GM12873 (cell line): Measurements from ENCODE around the gene ISG20L2.

Source experiments
- TF ChIP-seq, protein P1 (sequence below): IDR thresholded peaks from 2 replicates; pipeline ENCODE4 v1.5.1; 2012; ENCODE audit warnings: low read depth, mild to moderate bottlenecking, moderate library complexity, low read length, control low read depth; ENCODE audit not compliant: insufficient read depth; ENCODE audit errors: missing control alignments

ISG20L2 gene

DNA sequence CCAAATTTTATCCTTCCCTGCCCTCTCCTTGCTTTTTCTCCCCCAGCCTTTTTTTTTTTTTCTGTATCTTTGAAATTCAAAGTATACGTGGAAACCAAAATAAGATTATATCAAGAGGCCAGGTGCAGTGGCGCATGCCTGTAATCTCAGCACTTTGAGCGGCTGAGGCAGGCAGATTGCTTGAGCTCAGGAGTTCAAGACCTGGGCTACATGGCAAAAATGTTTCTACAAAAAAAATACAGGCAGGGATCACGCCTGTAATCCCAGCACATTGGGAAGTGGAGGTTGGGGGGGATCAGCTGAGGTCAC is 32.2 kb upstream of the ISG20L2 start:
- TF ChIP-seq, protein P1, sequence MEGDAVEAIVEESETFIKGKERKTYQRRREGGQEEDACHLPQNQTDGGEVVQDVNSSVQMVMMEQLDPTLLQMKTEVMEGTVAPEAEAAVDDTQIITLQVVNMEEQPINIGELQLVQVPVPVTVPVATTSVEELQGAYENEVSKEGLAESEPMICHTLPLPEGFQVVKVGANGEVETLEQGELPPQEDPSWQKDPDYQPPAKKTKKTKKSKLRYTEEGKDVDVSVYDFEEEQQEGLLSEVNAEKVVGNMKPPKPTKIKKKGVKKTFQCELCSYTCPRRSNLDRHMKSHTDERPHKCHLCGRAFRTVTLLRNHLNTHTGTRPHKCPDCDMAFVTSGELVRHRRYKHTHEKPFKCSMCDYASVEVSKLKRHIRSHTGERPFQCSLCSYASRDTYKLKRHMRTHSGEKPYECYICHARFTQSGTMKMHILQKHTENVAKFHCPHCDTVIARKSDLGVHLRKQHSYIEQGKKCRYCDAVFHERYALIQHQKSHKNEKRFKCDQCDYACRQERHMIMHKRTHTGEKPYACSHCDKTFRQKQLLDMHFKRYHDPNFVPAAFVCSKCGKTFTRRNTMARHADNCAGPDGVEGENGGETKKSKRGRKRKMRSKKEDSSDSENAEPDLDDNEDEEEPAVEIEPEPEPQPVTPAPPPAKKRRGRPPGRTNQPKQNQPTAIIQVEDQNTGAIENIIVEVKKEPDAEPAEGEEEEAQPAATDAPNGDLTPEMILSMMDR = no peak

- TF ChIP-seq, protein P1 = no peak
Observed at GRCh38 chr1:156760092-156760795, 31.7 kb upstream of the ISG20L2 start.

DNA sequence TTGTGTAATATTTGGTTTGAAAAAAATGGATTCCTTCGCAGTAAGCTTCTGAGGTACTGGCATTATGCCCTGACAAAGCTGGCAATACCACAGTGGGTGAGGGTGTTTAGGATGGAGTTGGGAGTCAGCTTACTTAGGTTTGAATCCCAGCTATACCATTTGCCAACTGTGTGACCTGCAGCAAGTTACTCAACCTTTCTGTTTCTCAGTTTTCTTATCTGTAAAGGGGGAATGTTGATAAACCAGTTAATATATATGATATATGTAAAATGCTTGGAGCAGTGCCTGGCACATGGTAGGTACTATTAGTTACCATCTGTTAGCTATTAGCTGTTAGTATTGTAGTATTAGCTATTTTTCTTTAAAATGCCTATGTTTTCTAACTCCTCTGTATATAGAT is 27.8 kb upstream of the ISG20L2 start:
- TF ChIP-seq, protein P1 = no peak

GRCh38 chr1:156755527-156755950 is 27.0 kb upstream of the ISG20L2 start:
- TF ChIP-seq, protein P1 = no peak

- TF ChIP-seq, protein P1 = no peak
Observed at GRCh38 chr1:156754219-156754618, 25.7 kb upstream of the ISG20L2 start.

GRCh38 chr1:156752843-156753482 is 24.4 kb upstream of the ISG20L2 start:
- TF ChIP-seq, protein P1 = no peak

DNA sequence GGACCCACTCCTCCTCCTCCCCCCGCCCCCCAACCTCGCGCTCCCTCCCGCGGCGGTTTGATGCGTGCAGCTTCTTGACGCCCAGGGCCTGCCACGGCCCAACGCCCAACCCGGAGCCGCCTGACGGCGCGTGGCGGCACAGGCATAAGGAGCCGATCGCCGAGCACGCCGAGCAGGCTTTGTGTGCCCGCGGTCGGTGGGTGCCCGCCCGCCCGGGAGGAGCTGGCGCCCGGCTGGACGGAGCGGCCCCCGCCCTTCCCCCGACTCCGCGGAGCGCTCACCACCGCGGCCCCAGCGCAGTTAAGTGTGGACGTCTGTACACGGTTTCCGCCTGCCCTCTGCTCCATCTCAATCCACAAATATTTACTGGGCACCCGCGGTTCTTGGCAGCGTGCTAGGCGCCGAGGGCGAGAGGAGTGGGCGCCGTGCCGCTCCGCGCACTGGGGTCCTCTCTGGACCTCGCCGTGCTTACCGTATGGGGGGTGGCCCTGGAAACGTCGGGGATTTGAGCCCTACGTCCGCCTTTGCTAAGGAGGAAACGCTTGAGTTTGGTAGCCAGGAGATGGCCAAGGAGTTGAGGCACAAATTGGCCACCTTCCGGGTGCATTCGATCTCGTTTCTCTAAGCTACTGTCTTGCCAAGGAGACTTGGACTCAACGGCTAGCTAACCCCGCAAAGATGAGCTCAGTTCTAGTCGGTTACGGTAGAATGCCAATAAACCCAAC is 23.4 kb upstream of the ISG20L2 start:
- TF ChIP-seq, protein P1 = no peak
